Glomerular visceral epithelial cell (primary cell): ENCODE measurements around the gene TRPM2.
A peak's percentile ranks its signal among the peaks of the same experiment; 100 is the strongest.
"Not testable (repeated sequence)": the region's sequence is repeated elsewhere in the genome, so short reads cannot be mapped to it uniquely, and the experiment has no call there.

ENCODE experiments used
- DNase-seq: peaks from one replicate; pipeline ENCODE4 v3.0.0-alpha.2; 2016; ENCODE audit errors: extremely low spot score

Gene TRPM2

GRCh38 chr21:44335266-44336059 lies 18.0 kb upstream of the TRPM2 start:
- no peak for DNase-seq

GRCh38 chr21:44337449-44337848 lies 16.0 kb upstream of the TRPM2 start:
- no peak for DNase-seq

GRCh38 chr21:44337941-44338895 lies 15.2 kb upstream of the TRPM2 start:
- peak; percentile 48 for DNase-seq

GRCh38 chr21:44338971-44339910 lies 14.2 kb upstream of the TRPM2 start, which contains the start of gene CFAP410:
Gene CFAP410, minus strand, starts transcription at chr21:44339390. Its CDS starts 196 bp downstream, at chr21:44339194.
- peak; percentile 95 for DNase-seq

GRCh38 chr21:44341726-44342458 lies 11.5 kb upstream of the TRPM2 start:
- not testable (repeated sequence) for DNase-seq

- not testable (repeated sequence) for DNase-seq
These were observed 10.4 kb upstream of the TRPM2 start for GRCh38 chr21:44342981-44343380.

GRCh38 chr21:44344541-44345183 lies 8.8 kb upstream of the TRPM2 start:
- no peak for DNase-seq

GRCh38 chr21:44345495-44345894 lies 7.9 kb upstream of the TRPM2 start:
- no peak for DNase-seq

GRCh38 chr21:44347911-44348451 lies 5.4 kb upstream of the TRPM2 start:
- no peak for DNase-seq

GRCh38 chr21:44348861-44349260 lies 4.6 kb upstream of the TRPM2 start:
- DNase-seq = no peak

- no peak for DNase-seq
These were observed 4.0 kb upstream of the TRPM2 start for GRCh38 chr21:44349416-44349846.

GRCh38 chr21:44349847-44350772 lies 3.3 kb upstream of the TRPM2 start:
- DNase-seq = no peak

GRCh38 chr21:44350773-44351481 lies 2.5 kb upstream of the TRPM2 start:
- no peak for DNase-seq

- no peak for DNase-seq
These were observed 1.7 kb upstream of the TRPM2 start for GRCh38 chr21:44351535-44352252.

- DNase-seq = no peak
These were observed 1.1 kb upstream of the TRPM2 start for GRCh38 chr21:44352253-44352860.

- DNase-seq = no peak
These were observed 582 bp downstream of the TRPM2 start for GRCh38 chr21:44354001-44354405.
